ENCODE measurements around the gene TMEM215.

DNA sequence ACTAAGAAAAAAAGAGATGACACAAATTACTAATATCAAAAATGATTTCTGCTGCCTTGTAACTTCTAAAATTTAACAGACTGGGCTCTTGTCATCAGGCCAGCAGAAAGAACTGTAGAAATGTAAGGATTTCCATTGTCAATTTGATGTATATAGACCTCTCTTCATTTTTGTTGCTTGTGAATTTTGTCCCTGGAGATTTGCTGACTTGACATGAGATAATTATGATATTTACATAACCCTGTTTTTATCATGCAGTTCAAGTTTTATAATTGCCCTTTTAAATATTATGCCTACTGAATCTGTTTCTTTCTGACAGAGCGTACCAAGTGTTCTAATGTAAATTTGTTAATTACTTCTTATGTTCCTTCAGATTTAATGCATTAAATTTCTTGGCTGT lies 23.9 kb downstream of the TMEM215 start:
- TF ChIP-seq, protein P1, sequence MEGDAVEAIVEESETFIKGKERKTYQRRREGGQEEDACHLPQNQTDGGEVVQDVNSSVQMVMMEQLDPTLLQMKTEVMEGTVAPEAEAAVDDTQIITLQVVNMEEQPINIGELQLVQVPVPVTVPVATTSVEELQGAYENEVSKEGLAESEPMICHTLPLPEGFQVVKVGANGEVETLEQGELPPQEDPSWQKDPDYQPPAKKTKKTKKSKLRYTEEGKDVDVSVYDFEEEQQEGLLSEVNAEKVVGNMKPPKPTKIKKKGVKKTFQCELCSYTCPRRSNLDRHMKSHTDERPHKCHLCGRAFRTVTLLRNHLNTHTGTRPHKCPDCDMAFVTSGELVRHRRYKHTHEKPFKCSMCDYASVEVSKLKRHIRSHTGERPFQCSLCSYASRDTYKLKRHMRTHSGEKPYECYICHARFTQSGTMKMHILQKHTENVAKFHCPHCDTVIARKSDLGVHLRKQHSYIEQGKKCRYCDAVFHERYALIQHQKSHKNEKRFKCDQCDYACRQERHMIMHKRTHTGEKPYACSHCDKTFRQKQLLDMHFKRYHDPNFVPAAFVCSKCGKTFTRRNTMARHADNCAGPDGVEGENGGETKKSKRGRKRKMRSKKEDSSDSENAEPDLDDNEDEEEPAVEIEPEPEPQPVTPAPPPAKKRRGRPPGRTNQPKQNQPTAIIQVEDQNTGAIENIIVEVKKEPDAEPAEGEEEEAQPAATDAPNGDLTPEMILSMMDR (IDR thresholded peaks at IDR 0.05) = no peak
- TF ChIP-seq EZH2 (IDR thresholded peaks at IDR 0.05; ENCODE audit: borderline replicate concordance, insufficient read depth, low read depth, low read length, poor library complexity, severe bottlenecking) = no peak

Data from B cell (primary cell).